HG02943 (cell line): ENCODE measurements around the gene KCTD15.
"Not testable (repeated sequence)": the region's sequence is repeated elsewhere in the genome, so short reads cannot be mapped to it uniquely, and the experiment has no call there.

Experiments used
- ATAC-seq: cut with Tn5 transposase; IDR thresholded peaks from one replicate; pipeline ENCODE4 v1.9.1; 2021; ENCODE audit warnings: mild to moderate bottlenecking, low read depth, moderate library complexity; ENCODE audit not compliant: unreplicated experiment

Gene KCTD15

GRCh38 chr19:33812388-33813330 lies 16.0 kb downstream of the KCTD15 start:
- no peak for ATAC-seq

DNA sequence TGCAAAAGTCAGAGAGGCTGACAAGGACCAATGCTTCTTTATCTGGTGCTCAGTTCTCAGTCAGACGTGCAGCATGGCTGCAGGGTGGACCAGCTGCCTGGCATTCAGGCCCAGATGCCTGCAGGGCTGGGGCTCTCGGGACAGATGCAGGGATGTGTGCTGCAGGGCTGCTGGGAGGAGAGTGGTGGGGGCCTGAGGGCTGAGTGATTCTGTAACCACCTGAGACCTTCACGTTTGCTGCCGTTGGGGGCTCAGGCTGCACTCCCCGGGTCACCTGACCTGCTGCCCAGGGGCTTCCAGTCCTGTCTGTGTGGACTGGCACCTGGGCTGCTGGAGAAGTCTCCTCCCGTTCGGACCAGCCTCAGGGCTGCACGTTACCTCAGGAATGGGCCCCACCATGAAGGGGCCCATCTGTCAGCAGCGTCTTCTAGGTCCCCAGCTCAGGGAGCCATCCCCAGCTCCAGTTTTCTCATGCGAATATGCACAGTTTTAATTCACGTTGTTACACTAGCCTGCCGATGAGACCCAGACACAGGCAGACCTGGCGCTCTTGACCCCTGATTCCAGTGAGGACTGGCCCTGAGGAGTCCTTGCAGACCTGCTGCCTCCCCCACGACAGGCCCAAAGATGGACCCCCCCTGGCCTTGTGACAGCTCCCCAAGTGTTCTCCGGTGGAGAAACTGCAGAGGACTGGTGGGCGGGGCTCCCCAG lies 16.9 kb downstream of the KCTD15 start:
- ATAC-seq, result no peak

- ATAC-seq, result no peak
Measured at GRCh38 chr19:33814181-33815165, 17.8 kb downstream of the KCTD15 start.

- no peak for ATAC-seq
Measured at GRCh38 chr19:33815380-33816340, 19.0 kb downstream of the KCTD15 start.

- no peak for ATAC-seq
Measured at GRCh38 chr19:33818411-33818810, 21.7 kb downstream of the KCTD15 start.

GRCh38 chr19:33819078-33819477 lies 22.4 kb downstream of the KCTD15 start:
- ATAC-seq, result not testable (repeated sequence)

DNA sequence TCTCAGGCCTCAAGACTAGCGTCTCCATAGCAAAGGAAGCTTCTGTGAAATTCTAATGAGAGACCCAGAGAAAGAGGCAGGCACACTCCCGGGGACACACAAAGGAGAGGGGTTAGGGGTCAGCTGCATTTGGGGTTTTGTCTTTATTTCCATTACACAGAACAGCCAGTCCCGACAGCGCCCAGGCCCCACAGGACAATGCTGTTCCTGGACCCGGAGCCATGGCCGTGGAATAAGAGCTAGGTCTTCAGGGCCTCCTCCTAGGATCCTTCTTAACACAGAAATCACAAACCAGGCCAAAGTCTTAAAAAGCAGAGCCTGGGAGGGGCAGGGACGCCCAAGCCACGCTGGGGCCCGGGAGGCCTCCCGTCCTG lies 22.8 kb downstream of the KCTD15 start:
- ATAC-seq, result no peak

DNA sequence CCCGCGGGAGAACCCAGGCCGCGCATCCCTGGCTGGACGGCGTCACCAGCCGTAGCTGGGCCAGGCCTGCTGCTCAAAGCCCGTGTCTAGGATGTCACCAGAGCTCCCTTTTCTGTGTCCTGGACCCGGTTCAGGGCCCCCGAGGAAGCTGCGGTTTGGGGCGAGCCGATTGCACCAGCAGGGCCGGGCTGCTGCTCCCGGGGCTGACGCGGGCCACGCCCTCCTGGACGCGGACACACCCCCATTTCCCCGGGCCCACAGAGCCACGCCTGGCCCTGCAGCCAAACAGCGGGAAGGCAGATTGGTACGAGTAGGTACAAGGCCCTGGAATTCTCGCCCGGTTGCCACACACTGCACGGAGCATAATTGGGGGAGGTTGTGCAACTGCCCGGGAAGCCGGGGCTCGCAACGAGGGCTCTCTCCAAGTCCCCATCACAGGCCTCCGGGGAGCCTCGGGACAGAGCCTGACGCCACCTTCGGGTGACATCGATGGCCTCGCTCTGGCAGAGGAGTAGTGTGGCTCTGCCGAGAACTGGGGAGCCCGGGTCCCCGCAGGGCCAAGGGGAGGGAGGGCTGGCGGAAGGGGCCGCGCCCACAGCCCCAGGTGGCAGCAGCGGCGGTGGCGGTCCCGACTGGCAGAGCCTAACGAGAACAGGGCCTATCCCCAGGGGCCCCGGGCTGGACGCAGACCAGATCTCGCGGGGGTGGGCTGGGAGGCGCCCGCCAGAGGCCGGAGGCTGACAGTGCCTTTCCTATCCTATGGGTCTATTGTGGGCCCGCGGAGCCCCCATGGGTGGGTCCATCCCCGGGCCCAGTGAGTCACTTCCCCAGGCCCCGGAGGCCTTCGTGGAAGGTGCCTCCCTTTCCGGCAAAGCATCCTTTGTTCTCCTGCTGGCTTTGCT lies 23.5 kb downstream of the KCTD15 start:
- ATAC-seq, result no peak

GRCh38 chr19:33821871-33822270 lies 25.2 kb downstream of the KCTD15 start:
- no peak for ATAC-seq

DNA sequence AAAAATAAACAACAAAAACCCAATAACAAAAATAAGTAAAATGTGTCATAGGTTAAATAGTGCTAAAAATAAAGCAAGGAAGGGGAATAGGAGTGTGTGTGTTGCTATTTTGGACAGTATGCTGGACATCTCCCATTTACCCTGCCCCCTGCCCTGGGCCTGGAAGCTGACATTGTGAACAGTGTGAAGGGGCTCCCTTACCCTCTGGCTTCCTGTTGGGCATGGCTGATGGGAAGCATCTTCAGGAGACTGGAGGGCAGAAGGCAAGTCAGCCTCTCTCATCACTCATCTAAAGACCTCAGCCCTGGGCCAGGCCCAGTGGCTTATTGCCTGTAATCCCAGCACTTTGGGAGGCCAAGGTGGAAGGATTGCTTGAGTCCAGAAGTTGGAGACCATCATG lies 26.7 kb downstream of the KCTD15 start:
- ATAC-seq, result no peak

DNA sequence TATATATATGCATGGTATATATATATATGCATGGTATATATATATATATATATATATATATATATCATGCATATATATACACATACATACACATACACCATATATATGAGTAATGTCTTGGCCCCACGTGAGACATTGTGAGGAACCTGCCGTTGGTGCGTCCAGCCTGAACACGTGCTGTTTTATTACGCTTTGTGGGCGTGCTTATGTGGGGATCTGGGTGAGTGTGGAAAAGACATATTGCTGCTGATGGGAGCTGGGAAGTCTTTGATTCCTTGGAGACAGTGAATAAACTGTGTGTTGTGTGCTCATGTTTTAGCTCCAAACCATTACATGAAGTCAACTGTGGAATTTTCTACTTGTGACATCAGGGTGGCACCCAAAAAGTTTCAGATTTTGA lies 28.9 kb downstream of the KCTD15 start:
- ATAC-seq, result no peak

GRCh38 chr19:33826521-33826920 lies 29.9 kb downstream of the KCTD15 start:
- no peak for ATAC-seq

- ATAC-seq, result no peak
Measured at GRCh38 chr19:33828266-33829075, 31.8 kb downstream of the KCTD15 start.

DNA sequence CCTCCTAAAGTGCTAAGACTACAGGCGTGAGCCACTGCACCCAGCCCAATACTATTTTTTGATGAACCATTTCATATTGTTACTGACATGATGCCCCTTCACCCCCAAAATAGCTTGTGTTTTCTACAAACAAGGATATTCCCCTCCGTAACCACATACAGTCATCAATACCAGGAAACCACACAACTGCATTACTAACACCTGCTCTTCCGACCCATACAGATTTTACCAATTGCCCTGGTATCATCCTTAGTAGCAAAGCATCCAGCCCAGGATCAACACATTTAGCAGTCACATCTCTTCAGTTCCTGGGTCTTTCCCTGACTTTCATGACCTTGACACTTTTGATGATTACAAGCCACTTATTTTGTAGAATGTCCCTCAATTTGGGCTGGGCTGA lies 33.6 kb downstream of the KCTD15 start:
- no peak for ATAC-seq

DNA sequence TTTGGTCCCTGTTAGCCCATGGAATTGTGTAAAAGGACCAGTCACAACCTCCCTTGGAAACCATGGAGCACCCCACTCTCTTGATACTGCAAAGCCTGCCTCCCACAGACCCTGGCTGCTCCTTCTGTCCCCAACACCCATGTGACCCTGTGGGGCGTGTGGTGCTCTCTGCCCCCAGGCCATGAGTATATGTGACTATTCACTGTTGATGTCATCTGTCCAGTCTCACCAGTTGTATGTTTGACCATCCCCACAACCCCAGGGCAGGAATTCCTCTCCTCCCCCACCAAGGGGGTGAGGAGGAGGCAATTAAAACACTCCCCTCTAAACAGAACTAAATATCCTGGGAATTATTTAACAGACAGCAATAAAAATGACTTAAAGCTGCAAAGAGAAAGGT lies 35.2 kb downstream of the KCTD15 start:
- ATAC-seq, result no peak

- ATAC-seq, result no peak
Measured at GRCh38 chr19:33832633-33833032, 36.0 kb downstream of the KCTD15 start.

- no peak for ATAC-seq
Measured at GRCh38 chr19:33840382-33840781, 43.7 kb downstream of the KCTD15 start.

DNA sequence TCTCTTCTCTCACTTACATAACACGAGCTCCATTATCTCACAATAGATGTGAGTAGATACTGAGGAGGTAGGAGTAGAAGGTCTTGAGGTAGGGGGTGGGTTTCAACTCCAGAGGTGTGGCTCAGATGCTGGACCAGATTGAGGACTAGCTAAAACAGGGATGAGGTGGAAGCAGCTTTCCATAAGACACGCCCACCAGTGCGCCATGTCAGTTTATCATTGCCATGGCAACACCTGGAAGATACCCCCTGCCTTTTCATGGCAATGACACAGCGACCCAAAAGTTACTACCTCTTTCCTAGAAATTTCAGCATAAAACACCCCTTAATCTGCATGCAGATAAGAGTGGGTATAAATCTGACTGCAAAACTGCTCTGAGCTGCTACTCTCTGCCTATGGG lies 44.1 kb downstream of the KCTD15 start:
- ATAC-seq, result no peak
